Lung (tissue), 12 donors: ENCODE measurements around the gene CST4. TPM values are rescaled to one million over a fixed set of nuclear protein-coding genes. Genes with fewer than 3 reads are reported as not detected.
"Not testable (repeated sequence)": the region's sequence is repeated elsewhere in the genome, so short reads cannot be mapped to it uniquely, and the experiment has no call there.

Experiments
- ATAC-seq: fragments of 200-7000 bp; cut with Tn5 transposase; one replicate; pipeline ENCODE4 v1.9.1; 2020; ENCODE audit warnings: moderate number of reproducible peaks; ENCODE audit not compliant: insufficient read depth, low FRiP score
- DNase-seq, 3 donors: peaks; one replicate each; pipeline ENCODE4 v3.0.0-alpha.2; 2013 to 2017
- H3K27ac ChIP-seq, 2 donors: one replicate each; pipeline ENCODE4 v1.5.1; 2013; ENCODE audit warnings: mild to moderate bottlenecking in 2 of 2, moderate library complexity in 2 of 2, control low read depth in 1 of 2, inconsistent platforms in 1 of 2, low read depth in 1 of 2, low read length in 1 of 2
- H3K27me3 ChIP-seq, 3 donors: one replicate each; pipeline ENCODE4 v1.5.1; 2013; ENCODE audit warnings: low read length in 2 of 3; ENCODE audit not compliant: control insufficient read depth in 3 of 3, insufficient read depth in 3 of 3
- H3K36me3 ChIP-seq, 4 donors: one replicate each; pipeline ENCODE4 v1.5.1; 2013; ENCODE audit warnings: low read length in 4 of 4, mild to moderate bottlenecking in 1 of 4, moderate library complexity in 1 of 4; ENCODE audit not compliant: control insufficient read depth in 4 of 4, insufficient read depth in 4 of 4
- H3K4me1 ChIP-seq, 5 donors: one replicate each; pipeline ENCODE4 v1.5.1; 2013; ENCODE audit warnings: low read length in 5 of 5, mild to moderate bottlenecking in 2 of 5, moderate library complexity in 1 of 5; ENCODE audit not compliant: control insufficient read depth in 5 of 5, insufficient read depth in 5 of 5
- H3K4me3 ChIP-seq: one replicate; pipeline ENCODE4 v1.5.1; 2013; ENCODE audit warnings: mild to moderate bottlenecking, control low read depth, moderate library complexity
- H3K9ac ChIP-seq, 2 donors: one replicate each; pipeline ENCODE4 v1.5.1; 2013; ENCODE audit warnings: low read length in 2 of 2, control low read depth in 1 of 2; ENCODE audit not compliant: insufficient read depth in 1 of 2
- H3K9me3 ChIP-seq, 4 donors: one replicate each; pipeline ENCODE4 v1.5.1; 2013; ENCODE audit warnings: low read length in 3 of 4, mild to moderate bottlenecking in 1 of 4, moderate library complexity in 1 of 4; ENCODE audit not compliant: control insufficient read depth in 4 of 4, insufficient read depth in 3 of 4
- CTCF ChIP-seq: IDR thresholded peaks from 2 replicates; pipeline ENCODE4 v1.5.1; 2012; ENCODE audit warnings: mild to moderate bottlenecking; ENCODE audit errors: control extremely low read depth, extremely low read depth
- WGBS, 2 donors: extraction: QIAGEN DNeasy Blood & Tissue Kit; methylation state at CpG; one replicate each; pipeline ENCODE4 v1.1.7; 2013; 5-methylcytosine and 5-hydroxymethylcytosine counted together
- polyA plus RNA-seq, 2 donors: library from polyadenylated mRNA; stranded (reverse); fragments of 200-250 nt; gene quantifications; one replicate each; pipeline ENCODE4 v1.2.1, GENCODE V29; 2013
- total RNA-seq, 2 donors: library from RNA; depleted of rRNA in 1 of 2; stranded (reverse); fragments of >200 nt in 1 of 2; gene quantifications; one replicate each; pipeline ENCODE4 v1.2.1, GENCODE V29; 2014 to 2021
- donor health status: control.
- donor health status: control.
- donor health status: Bipolar disorder and iron deficiency.
- donor health status: healthy.
- donor health status: DM: yes; HTN: yes; CAD: no.

The CST4 gene
- total and polyA plus RNA-seq, 4 donors = not detected

- TF ChIP-seq CTCF = no peak
- H3K36me3 ChIP-seq = no peaks in the 10 kb centered on the region
- peaks cover 0 to 3% (median 0%) of the 10 kb centered on the region in 4 donors for H3K9me3 ChIP-seq
- 53 to 61% methylated on average over 3 of the region's 3 CpGs for WGBS, 2 donors
- ATAC-seq (no peak), DNase-seq (no peak)
- H3K27me3 ChIP-seq = no peaks in the 10 kb centered on the region
- H3K4me3 ChIP-seq = no peak overlapping the region
- H3K9ac ChIP-seq = no peak overlapping the region
- no peak overlapping the region for H3K27ac ChIP-seq
- peaks cover 0 to 8% (median 0%) of the 10 kb centered on the region in 5 donors for H3K4me1 ChIP-seq
Measured at GRCh38 chr20:23666698-23667097, 22.1 kb downstream of the CST4 start.

- Histone ChIP-seq H3K4me1 (peaks cover 0 to 8% (median 0%) of the 10 kb centered on the region in 5 donors), H3K9me3 (peaks cover 0 to 3% (median 0%) of the 10 kb centered on the region in 4 donors), H3K9ac (no peak overlapping the region), H3K27me3 (no peaks in the 10 kb centered on the region), H3K27ac (no peak overlapping the region), H3K4me3 (no peak overlapping the region), H3K36me3 (no peaks in the 10 kb centered on the region)
- WGBS, 2 donors = 93 to 95% methylated on average over 4 of the region's 4 CpGs
- DNase-seq = no peak
- no peak for TF ChIP-seq CTCF
- ATAC-seq = no peak
Measured at GRCh38 chr20:23666189-23666588, 22.6 kb downstream of the CST4 start.

- Histone ChIP-seq H3K27ac (no peak overlapping the region), H3K27me3 (no peaks in the 10 kb centered on the region), H3K9me3 (peaks cover 0 to 3% (median 0%) of the 10 kb centered on the region in 4 donors), H3K36me3 (no peaks in the 10 kb centered on the region), H3K9ac (no peak overlapping the region), H3K4me3 (no peak overlapping the region), H3K4me1 (peaks cover 0 to 8% (median 5%) of the 10 kb centered on the region in 5 donors)
- DNase-seq (no peak), ATAC-seq (no peak)
- WGBS, 2 donors = 94 to 96% methylated on average over 3 of the region's 3 CpGs
- TF ChIP-seq CTCF = no peak
Measured at GRCh38 chr20:23664954-23665353, 23.9 kb downstream of the CST4 start.

GRCh38 chr20:23664046-23664445, 24.8 kb downstream of the CST4 start:
- not testable (repeated sequence) for H3K9me3 ChIP-seq, H3K9ac ChIP-seq, H3K27me3 ChIP-seq, ATAC-seq, H3K4me3 ChIP-seq, H3K27ac ChIP-seq, H3K36me3 ChIP-seq, DNase-seq
- peaks cover 0 to 13% (median 5%) of the 10 kb centered on the region in 5 donors for H3K4me1 ChIP-seq
- 78 to 84% methylated on average over 4 of the region's 4 CpGs for WGBS, 2 donors
